Mesenchymal stem cell (in vitro differentiated cells and primary cell): Measurements from ENCODE around the gene HMMR.
A peak's percentile ranks its signal among the peaks of the same experiment; 100 is the strongest.

ENCODE experiments used
- DNase-seq: peaks from one replicate; pipeline ENCODE4 v3.0.0-alpha.2; 2013
- H2AFZ ChIP-seq: one replicate; pipeline ENCODE4 v1.6.1; 2013; ENCODE audit warnings: low read depth, mild to moderate bottlenecking, control low read depth, inconsistent platforms, low read length, moderate library complexity
- H2AK5ac ChIP-seq: 2 replicates; pipeline ENCODE4 v1.6.1; 2013; ENCODE audit warnings: low read length, moderate library complexity, mild to moderate bottlenecking, inconsistent platforms; ENCODE audit not compliant: severe bottlenecking
- H2BK120ac ChIP-seq: one replicate; pipeline ENCODE4 v1.6.1; 2013; ENCODE audit warnings: low read depth, mild to moderate bottlenecking, inconsistent platforms, low read length, moderate library complexity
- H2BK12ac ChIP-seq, 2 experiments: one replicate each; pipeline ENCODE4 v1.6.1; 2013; ENCODE audit warnings: inconsistent platforms in 2 of 2, low read length in 2 of 2, mild to moderate bottlenecking in 2 of 2, moderate library complexity in 2 of 2, control low read depth in 1 of 2
- H2BK15ac ChIP-seq: one replicate; pipeline ENCODE4 v1.6.1; 2013; ENCODE audit warnings: mild to moderate bottlenecking, low read depth, inconsistent platforms; ENCODE audit not compliant: poor library complexity, severe bottlenecking
- H2BK5ac ChIP-seq: 2 replicates; pipeline ENCODE4 v1.6.1; 2013; ENCODE audit warnings: low read depth, mild to moderate bottlenecking, low read length, control low read depth, inconsistent platforms; ENCODE audit not compliant: poor library complexity, severe bottlenecking
- H3K14ac ChIP-seq, 2 experiments: one replicate each; pipeline ENCODE4 v1.6.1; 2013; ENCODE audit warnings: inconsistent platforms in 2 of 2, low read length in 2 of 2, control low read depth in 1 of 2, mild to moderate bottlenecking in 1 of 2, moderate library complexity in 1 of 2
- H3K18ac ChIP-seq, 2 experiments: one replicate each; pipeline ENCODE4 v1.6.1; 2013; ENCODE audit warnings: inconsistent platforms in 2 of 2, low read length in 2 of 2, control low read depth in 1 of 2, low read depth in 1 of 2, mild to moderate bottlenecking in 1 of 2
- H3K23ac ChIP-seq, 2 experiments: one replicate each; pipeline ENCODE4 v1.6.1; 2013; ENCODE audit warnings: inconsistent platforms in 2 of 2, low read length in 2 of 2, mild to moderate bottlenecking in 2 of 2, moderate library complexity in 2 of 2, control low read depth in 1 of 2
- H3K27ac ChIP-seq: 2 replicates; pipeline ENCODE4 v1.5.1; 2013; ENCODE audit warnings: mild to moderate bottlenecking, moderate library complexity, low read length, control low read depth, inconsistent platforms; ENCODE audit not compliant: poor library complexity, severe bottlenecking
- H3K27me3 ChIP-seq, 2 experiments: 2 replicates each; pipeline versions ENCODE4 v1.6.1 to v1.7.0; 2013; ENCODE audit warnings: low read length in 2 of 2, mild to moderate bottlenecking in 2 of 2, moderate library complexity in 2 of 2, control low read depth in 1 of 2, inconsistent platforms in 1 of 2; ENCODE audit not compliant: control insufficient read depth in 1 of 2, insufficient read depth in 1 of 2
- H3K36me3 ChIP-seq, 2 experiments: 2 replicates each; pipeline versions ENCODE4 v1.6.1 to v1.7.0; 2013; ENCODE audit warnings: low read length in 2 of 2, control low read depth in 1 of 2, inconsistent platforms in 1 of 2, low read depth in 1 of 2, mild to moderate bottlenecking in 1 of 2; ENCODE audit not compliant: insufficient read depth in 2 of 2, control insufficient read depth in 1 of 2
- H3K4ac ChIP-seq, 2 experiments: one replicate each; pipeline ENCODE4 v1.6.1; 2013; ENCODE audit warnings: inconsistent platforms in 2 of 2, low read length in 2 of 2, mild to moderate bottlenecking in 2 of 2, moderate library complexity in 2 of 2, control low read depth in 1 of 2, low read depth in 1 of 2
- H3K4me1 ChIP-seq: 2 replicates; pipeline ENCODE4 v1.6.1; 2013; ENCODE audit warnings: low read depth, low read length, control low read depth; ENCODE audit not compliant: control insufficient read depth, insufficient read depth
- H3K4me2 ChIP-seq: 2 replicates; pipeline ENCODE4 v1.6.1; 2013; ENCODE audit warnings: low read length, mild to moderate bottlenecking, inconsistent platforms; ENCODE audit not compliant: poor library complexity, severe bottlenecking
- H3K4me3 ChIP-seq, 2 experiments: 2 replicates each; pipeline versions ENCODE4 v1.5.1 to v1.7.0; 2013; ENCODE audit warnings: low read length in 2 of 2, mild to moderate bottlenecking in 2 of 2, control low read depth in 1 of 2, low read depth in 1 of 2; ENCODE audit not compliant: insufficient read depth in 1 of 2
- H3K79me1 ChIP-seq: replicated peaks from 2 replicates; pipeline ENCODE4 v1.6.1; 2013; ENCODE audit warnings: mild to moderate bottlenecking, control low read depth, low read length, inconsistent platforms; ENCODE audit not compliant: poor library complexity, severe bottlenecking
- H3K9ac ChIP-seq: 2 replicates; pipeline ENCODE4 v1.7.0; 2013; ENCODE audit warnings: mild to moderate bottlenecking, low read length, moderate library complexity
- H3K9me3 ChIP-seq: 2 replicates; pipeline ENCODE4 v1.7.0; 2013; ENCODE audit warnings: mild to moderate bottlenecking, low read length; ENCODE audit not compliant: control insufficient read depth
- H4K8ac ChIP-seq: one replicate; pipeline ENCODE4 v1.6.1; 2013; ENCODE audit warnings: inconsistent platforms, mild to moderate bottlenecking, low read length, moderate library complexity
- H4K91ac ChIP-seq: one replicate; pipeline ENCODE4 v1.6.1; 2013; ENCODE audit warnings: mild to moderate bottlenecking, low read length, inconsistent platforms
- WGBS: methylation state at CpG from one replicate; pipeline ENCODE4 v1.1.7; 2013; ENCODE audit warnings: mixed read lengths; 5-methylcytosine and 5-hydroxymethylcytosine counted together

HMMR gene

DNA sequence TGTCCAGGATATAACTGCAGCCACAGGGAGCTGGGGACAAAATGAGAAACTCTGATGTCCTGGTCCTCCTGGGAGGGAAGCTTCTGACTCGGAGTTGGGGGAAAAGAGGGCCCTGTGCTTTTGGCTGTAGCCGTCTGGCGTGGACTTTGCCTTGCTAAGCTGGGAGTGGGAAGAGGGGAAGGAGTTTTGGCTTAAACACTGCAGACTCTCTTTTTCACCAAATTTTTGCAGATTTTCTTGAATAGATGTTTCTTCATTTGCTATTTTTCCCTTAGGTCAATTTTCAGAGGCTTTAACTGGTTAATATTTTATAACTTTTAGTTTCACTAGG is 29.3 kb downstream of the HMMR start:
- 100% methylated on average over 1 of the region's 3 CpGs for WGBS
- H3K9ac ChIP-seq, result no peak overlapping the region
- no peak overlapping the region for H2AFZ ChIP-seq
- peaks cover 9% of the 10 kb centered on the region for H3K79me1 ChIP-seq
- no peak for DNase-seq
- no peaks in the 10 kb centered on the region for H3K36me3 ChIP-seq
- H2BK12ac ChIP-seq, result no peak overlapping the region
- no peak overlapping the region for H3K4me2 ChIP-seq
- no peaks in the 10 kb centered on the region for H3K27me3 ChIP-seq
- H3K4me3 ChIP-seq, result no peak overlapping the region
- H3K27ac ChIP-seq, result no peak overlapping the region
- no peak overlapping the region for H2AK5ac ChIP-seq
- H2BK120ac ChIP-seq, result no peak overlapping the region
- H3K9me3 ChIP-seq, result no peaks in the 10 kb centered on the region
- no peak overlapping the region for H4K8ac ChIP-seq
- peak overlapping the region; percentile 9 for H2BK5ac ChIP-seq
- no peak overlapping the region for H3K14ac ChIP-seq
- no peak overlapping the region for H3K23ac ChIP-seq
- H2BK15ac ChIP-seq, result no peak overlapping the region
- no peak overlapping the region for H3K18ac ChIP-seq
- no peak overlapping the region for H4K91ac ChIP-seq
- no peak overlapping the region for H3K4ac ChIP-seq
- H3K4me1 ChIP-seq, result peaks cover 8% of the 10 kb centered on the region

DNA sequence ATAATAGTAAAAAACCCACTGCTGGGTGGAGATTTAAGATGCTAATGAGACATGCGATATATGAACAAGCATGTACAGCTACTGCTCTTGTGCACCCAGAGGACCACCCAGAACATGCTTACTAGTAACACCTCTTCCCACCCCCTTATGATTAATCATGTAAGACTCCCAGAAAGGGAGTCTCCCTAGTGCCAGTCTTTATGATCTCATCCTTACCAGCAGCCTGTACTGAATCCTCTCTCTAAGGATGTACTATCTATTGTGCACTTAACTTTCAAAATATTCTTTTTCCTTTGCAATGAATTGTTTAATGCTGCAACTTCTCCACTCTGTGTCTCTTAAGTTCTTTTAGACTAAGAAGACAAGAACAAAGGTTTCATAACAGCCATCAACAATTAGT is 35.9 kb downstream of the HMMR start:
- Histone ChIP-seq H2AFZ (no peak overlapping the region), H3K27ac (no peak overlapping the region), H2AK5ac (no peak overlapping the region), H3K9ac (no peak overlapping the region), H3K9me3 (no peaks in the 10 kb centered on the region), H3K4ac (no peak overlapping the region), H2BK15ac (no peak overlapping the region), H3K27me3 (no peaks in the 10 kb centered on the region), H3K36me3 (no peaks in the 10 kb centered on the region), H3K79me1 (no peaks in the 10 kb centered on the region), H2BK120ac (no peak overlapping the region), H3K4me1 (no peaks in the 10 kb centered on the region), H3K4me3 (no peak overlapping the region), H4K8ac (no peak overlapping the region), H3K14ac (no peak overlapping the region), H2BK5ac (no peak overlapping the region), H3K4me2 (no peak overlapping the region), H3K23ac (no peak overlapping the region), H2BK12ac (no peak overlapping the region), H4K91ac (no peak overlapping the region), H3K18ac (no peak overlapping the region)
- WGBS, result 100% methylated on average over 1 of the region's 1 CpG
- DNase-seq, result peak; percentile 27

DNA sequence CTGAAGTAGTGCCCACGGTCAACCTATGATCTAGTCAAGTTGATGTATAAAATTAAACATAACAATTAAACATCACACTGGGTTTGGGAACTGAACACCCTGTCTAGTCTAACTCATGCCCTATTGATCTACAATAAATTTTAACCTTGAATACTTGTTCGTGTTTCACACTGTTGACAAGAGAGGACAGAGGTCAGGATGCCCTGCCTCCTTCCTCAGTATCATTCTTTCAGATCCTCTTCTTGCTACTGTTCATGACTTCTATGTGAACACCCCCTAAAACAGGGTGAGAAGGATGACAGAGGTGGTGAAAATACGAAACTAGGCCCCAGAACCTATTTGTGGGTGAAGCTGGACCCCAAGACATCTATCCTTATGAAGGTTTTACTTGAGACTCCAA is 36.9 kb downstream of the HMMR start:
- DNase-seq, result no peak
- no peak overlapping the region for H2BK12ac ChIP-seq
- H2BK5ac ChIP-seq, result no peak overlapping the region
- H3K9me3 ChIP-seq, result no peaks in the 10 kb centered on the region
- H2AFZ ChIP-seq, result no peak overlapping the region
- no peak overlapping the region for H3K27ac ChIP-seq
- H4K8ac ChIP-seq, result no peak overlapping the region
- 100% methylated on average over 3 of the region's 3 CpGs for WGBS
- H3K14ac ChIP-seq, result no peak overlapping the region
- no peaks in the 10 kb centered on the region for H3K36me3 ChIP-seq
- H3K9ac ChIP-seq, result no peak overlapping the region
- H4K91ac ChIP-seq, result no peak overlapping the region
- no peaks in the 10 kb centered on the region for H3K79me1 ChIP-seq
- no peak overlapping the region for H3K4me2 ChIP-seq
- H2BK15ac ChIP-seq, result no peak overlapping the region
- no peaks in the 10 kb centered on the region for H3K27me3 ChIP-seq
- H3K23ac ChIP-seq, result no peak overlapping the region
- no peak overlapping the region for H2BK120ac ChIP-seq
- no peak overlapping the region for H3K4me3 ChIP-seq
- H3K18ac ChIP-seq, result no peak overlapping the region
- no peak overlapping the region for H2AK5ac ChIP-seq
- H3K4me1 ChIP-seq, result no peaks in the 10 kb centered on the region
- no peak overlapping the region for H3K4ac ChIP-seq

DNA sequence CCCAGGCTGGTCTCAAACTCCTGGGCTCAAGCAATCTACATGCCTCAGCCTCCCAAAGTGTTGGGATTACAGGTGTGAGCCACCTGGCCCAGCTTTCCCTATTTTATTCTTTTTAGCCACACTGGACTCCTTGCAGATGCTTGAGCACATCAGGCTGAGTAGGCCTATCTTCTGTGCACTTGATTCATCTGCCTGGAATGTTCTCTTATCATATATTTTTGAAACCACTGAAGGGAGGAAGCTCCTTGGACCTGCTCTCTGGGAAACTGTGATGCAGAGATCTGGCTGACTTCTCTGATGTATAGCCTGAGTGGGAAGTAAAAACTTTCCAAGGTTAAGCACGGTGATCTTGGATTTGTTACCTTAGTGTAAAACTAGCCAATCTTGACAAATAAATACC is 38.5 kb downstream of the HMMR start:
- peak; percentile 75 for DNase-seq
- Histone ChIP-seq H3K79me1 (no peaks in the 10 kb centered on the region), H4K91ac (no peak overlapping the region), H2AFZ (no peak overlapping the region), H3K14ac (no peak overlapping the region), H3K4ac (no peak overlapping the region), H4K8ac (no peak overlapping the region), H3K4me3 (no peak overlapping the region), H2BK15ac (no peak overlapping the region), H2BK5ac (no peak overlapping the region), H3K36me3 (no peaks in the 10 kb centered on the region), H3K18ac (no peak overlapping the region), H3K9ac (no peak overlapping the region), H2AK5ac (no peak overlapping the region), H3K4me2 (no peak overlapping the region), H3K27ac (no peak overlapping the region), H3K27me3 (no peaks in the 10 kb centered on the region), H3K4me1 (no peaks in the 10 kb centered on the region), H3K23ac (no peak overlapping the region), H2BK120ac (no peak overlapping the region), H2BK12ac (no peak overlapping the region), H3K9me3 (no peaks in the 10 kb centered on the region)
- WGBS, result no CpG with 5 or more reads among the region's 1 CpG
